HEK293 (cell line): ENCODE measurements around the gene WNT7A.

ENCODE experiments used
- CTCF ChIA-PET: fragments of 350-600 bp; formaldehyde crosslinking; extraction: SDS; loops from one replicate; lab custom pipeline; 2021; ENCODE audit warnings: antibody characterized with exemption; lab: Yijun Ruan, JAX
- POLR2A ChIA-PET: fragments of 300-600 bp; formaldehyde crosslinking; extraction: SDS; loops from one replicate; lab custom pipeline; 2020; ENCODE audit warnings: antibody characterized with exemption, inconsistent platforms; lab: Yijun Ruan, JAX
- H3K27ac ChIP-seq: fragments of 200-500 bp; sonication (Bioruptor generic); 2 replicates; pipeline ENCODE4 v1.5.1; 2014; ENCODE audit warnings: low read depth, low read length, control low read depth, inconsistent platforms; ENCODE audit errors: extremely low read depth
- H3K36me3 ChIP-seq, 2 experiments: fragments of 200-500 bp in 1 of 2; sonication (Bioruptor generic) in 1 of 2; 1 replicate in 1 of 2; 2 replicates in 1 of 2; pipeline ENCODE4 v1.5.1; 2014 to 2017; ENCODE audit warnings: inconsistent platforms in 2 of 2, low read length in 2 of 2; ENCODE audit not compliant: control insufficient read depth in 2 of 2, insufficient read depth in 1 of 2
- H3K4me1 ChIP-seq: fragments of 200-500 bp; sonication (Bioruptor generic); 2 replicates; pipeline ENCODE4 v1.5.1; 2014; ENCODE audit warnings: mild to moderate bottlenecking, low read length, inconsistent platforms; ENCODE audit not compliant: control insufficient read depth, insufficient read depth
- H3K4me3 ChIP-seq: 2 replicates; pipeline ENCODE4 v1.5.1; 2011; ENCODE audit warnings: low read depth, mild to moderate bottlenecking, control low read depth, low read length, moderate library complexity
- H3K9me3 ChIP-seq: fragments of 200-500 bp; sonication (Bioruptor generic); 2 replicates; pipeline ENCODE4 v1.5.1; 2014; ENCODE audit warnings: low read depth, low read length, inconsistent platforms; ENCODE audit not compliant: control insufficient read depth, insufficient read depth
- ELK4 ChIP-seq: IDR thresholded peaks from 2 replicates; pipeline ENCODE4 v1.6.1; 2011; ENCODE audit warnings: mild to moderate bottlenecking, low read depth, low read length, borderline replicate concordance
- HIC1 ChIP-seq: fragments of 450-650 bp; formaldehyde crosslinking; IDR thresholded peaks from 2 replicates; pipeline ENCODE4 v1.5.1; 2016; ENCODE audit warnings: missing biosample characterization, missing genetic modification characterization
- KLF17 ChIP-seq: fragments of 450-650 bp; formaldehyde crosslinking; IDR thresholded peaks from 2 replicates; pipeline ENCODE4 v1.5.1; 2016; ENCODE audit warnings: missing biosample characterization, missing genetic modification characterization
- ZBTB1 ChIP-seq: fragments of 450-650 bp; formaldehyde crosslinking; IDR thresholded peaks from 2 replicates; pipeline ENCODE4 v1.5.1; 2016; ENCODE audit warnings: missing biosample characterization, missing genetic modification characterization
- ZNF132 ChIP-seq: fragments of 450-650 bp; formaldehyde crosslinking; IDR thresholded peaks from 2 replicates; pipeline ENCODE4 v1.5.1; 2017; ENCODE audit warnings: missing biosample characterization, missing genetic modification characterization, borderline replicate concordance
- ZNF138 ChIP-seq: fragments of 450-650 bp; formaldehyde crosslinking; IDR thresholded peaks from 2 replicates; pipeline ENCODE4 v1.5.1; 2016; ENCODE audit warnings: missing biosample characterization, missing genetic modification characterization, borderline replicate concordance
- ZNF16 ChIP-seq: fragments of 450-650 bp; formaldehyde crosslinking; IDR thresholded peaks from 2 replicates; pipeline ENCODE4 v1.5.1; 2016; ENCODE audit warnings: low read depth, missing biosample characterization, missing genetic modification characterization
- ZNF24 ChIP-seq: fragments of 450-650 bp; formaldehyde crosslinking; IDR thresholded peaks from 2 replicates; pipeline ENCODE4 v1.5.1; 2016; ENCODE audit warnings: missing biosample characterization, missing genetic modification characterization
- ZNF248 ChIP-seq: fragments of 450-650 bp; formaldehyde crosslinking; IDR thresholded peaks from 2 replicates; pipeline ENCODE4 v1.5.1; 2017; ENCODE audit warnings: missing biosample characterization, missing genetic modification characterization
- ZNF292 ChIP-seq: fragments of 450-650 bp; formaldehyde crosslinking; IDR thresholded peaks from 2 replicates; pipeline ENCODE4 v1.5.1; 2016; ENCODE audit warnings: low read depth, missing biosample characterization, missing genetic modification characterization, borderline replicate concordance
- ZNF37A ChIP-seq: fragments of 450-650 bp; IDR thresholded peaks from 2 replicates; pipeline ENCODE4 v1.5.1; 2018; ENCODE audit warnings: missing biosample characterization, missing genetic modification characterization
- ZNF473 ChIP-seq: fragments of 450-650 bp; formaldehyde crosslinking; IDR thresholded peaks from 2 replicates; pipeline ENCODE4 v1.5.1; 2017; ENCODE audit warnings: missing biosample characterization, missing genetic modification characterization
- ZNF521 ChIP-seq: fragments of 450-650 bp; formaldehyde crosslinking; IDR thresholded peaks from 2 replicates; pipeline ENCODE4 v1.5.1; 2017; ENCODE audit warnings: missing biosample characterization, mild to moderate bottlenecking, missing genetic modification characterization
- ZNF610 ChIP-seq: fragments of 450-650 bp; formaldehyde crosslinking; IDR thresholded peaks from 2 replicates; pipeline ENCODE4 v1.5.1; 2016; ENCODE audit warnings: missing biosample characterization, missing genetic modification characterization, borderline replicate concordance
- ZNF660 ChIP-seq: fragments of 450-650 bp; IDR thresholded peaks from 2 replicates; pipeline ENCODE4 v1.5.1; 2018; ENCODE audit warnings: missing biosample characterization, mild to moderate bottlenecking, missing genetic modification characterization
- ZNF785 ChIP-seq: fragments of 450-650 bp; formaldehyde crosslinking; IDR thresholded peaks from 2 replicates; pipeline ENCODE4 v1.5.1; 2016; ENCODE audit warnings: missing biosample characterization, missing genetic modification characterization
- ZSCAN4 ChIP-seq: fragments of 450-650 bp; formaldehyde crosslinking; IDR thresholded peaks from 2 replicates; pipeline ENCODE4 v1.5.1; 2017; ENCODE audit warnings: missing biosample characterization, missing genetic modification characterization

Gene WNT7A

GRCh38 chr3:13826672-13827071, 53.2 kb downstream of the WNT7A start (continued):
- TF ChIP-seq ZSCAN4: no peak

- TF ChIP-seq ELK4 (no peak), KLF17 (no peak), ZNF292 (tag by site-specific recombination) (no peak), ZNF610 (tag by site-specific recombination) (no peak), ZNF248 (tag by site-specific recombination) (no peak), ZNF37A (no peak), ZNF138 (tag by site-specific recombination) (no peak), ZNF473 (tag by site-specific recombination) (no peak), ZNF521 (tag by site-specific recombination) (no peak), ZNF16 (no peak)
- CTCF ChIA-PET: interaction anchor here (0.9 kb wide), 1 partner anchor 24 kb away, joined by 3 read pairs; no protein-coding TSS in a partner anchor
These were observed 54.0 kb downstream of the WNT7A start for GRCh38 chr3:13825821-13826220.

GRCh38 chr3:13825311-13825579, 54.6 kb downstream of the WNT7A start:
- no peaks in the 10 kb centered on the region for H3K4me1 ChIP-seq
- H3K9me3 ChIP-seq: no peaks in the 10 kb centered on the region
- no peaks in the 10 kb centered on the region for H3K36me3 ChIP-seq
- TF ChIP-seq ZNF132 (tag by site-specific recombination) (no peak), ZNF660 (no peak), ZBTB1 (no peak), ZNF785 (tag by site-specific recombination) (no peak), ZNF24 (tag by site-specific recombination) (no peak), HIC1 (tag by site-specific recombination) (no peak)
- no peak overlapping the region for H3K27ac ChIP-seq
- ChIA-PET POLR2A (no interaction called here), CTCF (interaction anchor here (0.6 kb wide), 2 partner anchors 167 to 198 kb away, joined by 3 read pairs; no protein-coding TSS in a partner anchor)
- no peak overlapping the region for H3K4me3 ChIP-seq

More at GRCh38 chr3:13825821-13826220, 54.0 kb downstream of the WNT7A start:
- POLR2A ChIA-PET: no interaction called here
- Histone ChIP-seq H3K27ac (no peak overlapping the region), H3K4me1 (no peaks in the 10 kb centered on the region), H3K4me3 (no peak overlapping the region), H3K9me3 (no peaks in the 10 kb centered on the region), H3K36me3 (no peaks in the 10 kb centered on the region)
